ENCODE results near the gene TNFRSF8.
"Not testable (repeated sequence)": the region's sequence is repeated elsewhere in the genome, so short reads cannot be mapped to it uniquely, and the experiment has no call there.

Gene TNFRSF8

GRCh38 chr1:12037486-12038355 is 25.4 kb upstream of the TNFRSF8 start:
- DNase-seq (ENCODE audit: low spot score): no peak
- TF ChIP-seq CTCF (conservative IDR thresholded peaks at IDR 0.05; ENCODE audit: low read depth): no peak
- ChIA-PET POLR2A (ENCODE audit: low non-redundant PET) (no interaction called here), CTCF (interaction anchor here (0.6 kb wide), 2 partner anchors 17 to 145 kb away, joined by 3 read pairs; no protein-coding TSS in a partner anchor)
- no peak overlapping the region for H3K27ac ChIP-seq

GRCh38 chr1:12038356-12039163 is 24.5 kb upstream of the TNFRSF8 start:
- CTCF ChIA-PET: interaction anchor here (0.6 kb wide), 2 partner anchors 16 to 146 kb away, joined by 3 read pairs; no protein-coding TSS in a partner anchor
- DNase-seq (ENCODE audit: low spot score): no peak
- no peak overlapping the region for H3K27ac ChIP-seq
- POLR2A ChIA-PET (ENCODE audit: low non-redundant PET): no interaction called here
- no peak for TF ChIP-seq CTCF (conservative IDR thresholded peaks at IDR 0.05; ENCODE audit: low read depth)

- no peak for DNase-seq (ENCODE audit: low spot score)
- CTCF ChIA-PET: no interaction called here
Observed at GRCh38 chr1:12039164-12039525, 24.0 kb upstream of the TNFRSF8 start.

GRCh38 chr1:12039824-12040456 is 23.2 kb upstream of the TNFRSF8 start:
- H3K27ac ChIP-seq; DNase-seq (ENCODE audit: low spot score); POLR2A ChIA-PET (ENCODE audit: low non-redundant PET): not testable (repeated sequence)
- CTCF ChIA-PET: interaction anchor here (0.6 to 1.1 kb wide), 2 partner anchors 48 to 69 kb away, joined by 3 read pairs; no protein-coding TSS in a partner anchor

More at GRCh38 chr1:12039164-12039525, 24.0 kb upstream of the TNFRSF8 start:
- H3K27ac ChIP-seq: no peak overlapping the region
- no peak for TF ChIP-seq CTCF (conservative IDR thresholded peaks at IDR 0.05; ENCODE audit: low read depth)
- POLR2A ChIA-PET (ENCODE audit: low non-redundant PET): no interaction called here

- no peak for DNase-seq (ENCODE audit: low spot score)
- CTCF ChIA-PET: interaction anchor here (0.6 to 1.1 kb wide), 2 partner anchors 47 to 69 kb away, joined by 3 read pairs; no protein-coding TSS in a partner anchor
- H3K27ac ChIP-seq: peak overlapping the region; percentile 31; the same call in 1 of the 2 replicates
- no peak for TF ChIP-seq CTCF (conservative IDR thresholded peaks at IDR 0.05; ENCODE audit: low read depth)
- POLR2A ChIA-PET (ENCODE audit: low non-redundant PET): no interaction called here
Observed at GRCh38 chr1:12040457-12041051, 22.5 kb upstream of the TNFRSF8 start.

- CTCF ChIA-PET: interaction anchor here (0.7 kb wide), 1 partner anchor 132 kb away, joined by 3 read pairs; no protein-coding TSS in a partner anchor
- POLR2A ChIA-PET (ENCODE audit: low non-redundant PET); DNase-seq (ENCODE audit: low spot score); H3K27ac ChIP-seq: not testable (repeated sequence)
Observed at GRCh38 chr1:12044187-12044877, 18.8 kb upstream of the TNFRSF8 start.

All from RWPE1 (cell line).